ENCODE results near the gene TNF.

TNF gene

GRCh38 chr6:31609519-31610406 lies 34.4 kb downstream of the TNF start (continued):
- TF ChIP-seq YY2 (tag by site-specific recombination; IDR thresholded peaks at IDR 0.05) (peak; percentile 68), ZBTB21 (tag by site-specific recombination; IDR thresholded peaks at IDR 0.05) (peak; percentile 60; the same call in 1 of the 2 replicates), ZEB2 (tag by site-specific recombination; IDR thresholded peaks at IDR 0.05) (0 out of 2 replicates have a peak, but pooled peaks have one; percentile 11), REPIN1 (tag by site-specific recombination; IDR thresholded peaks at IDR 0.05; ENCODE audit: low read depth) (peak; percentile 61; the same call in 1 of the 2 replicates), PRDM6 (tag by site-specific recombination; IDR thresholded peaks at IDR 0.05) (peak; percentile 56), REST (tag by site-specific recombination; IDR thresholded peaks at IDR 0.05) (no peak), SALL2 (tag by site-specific recombination; IDR thresholded peaks at IDR 0.05; ENCODE audit: borderline replicate concordance) (0 out of 2 replicates have a peak, but pooled peaks have one; percentile 25), ZNF645 (tag by site-specific recombination; IDR thresholded peaks at IDR 0.05) (no peak), ZFP69B (tag by site-specific recombination; IDR thresholded peaks at IDR 0.05) (no peak), OVOL3 (tag by site-specific recombination; IDR thresholded peaks at IDR 0.05) (peak; percentile 73; the same call in 1 of the 2 replicates), ZBTB10 (tag by site-specific recombination; IDR thresholded peaks at IDR 0.05) (no peak), SP7 (tag by site-specific recombination; IDR thresholded peaks at IDR 0.05) (peak; percentile 89), ZNF449 (tag by site-specific recombination; IDR thresholded peaks at IDR 0.05) (no peak), ZNF792 (tag by site-specific recombination; IDR thresholded peaks at IDR 0.05) (no peak), ZFP37 (tag by site-specific recombination; IDR thresholded peaks at IDR 0.05) (no peak), GFI1B (tag by site-specific recombination; IDR thresholded peaks at IDR 0.05) (no peak; the same call in 1 of the 2 replicates), GLI4 (tag by site-specific recombination; IDR thresholded peaks at IDR 0.05) (no peak), ZNF398 (tag by site-specific recombination; IDR thresholded peaks at IDR 0.05) (peak; percentile 53), ZNF223 (tag by site-specific recombination; IDR thresholded peaks at IDR 0.05) (peak; percentile 66; the same call in 1 of the 2 replicates), ZSCAN30 (tag by site-specific recombination; IDR thresholded peaks at IDR 0.05) (no peak), TCF7L2 (IDR thresholded peaks at IDR 0.05; ENCODE audit: borderline replicate concordance, low read depth, low read length) (no peak), ZNF629 (tag by site-specific recombination; IDR thresholded peaks at IDR 0.05) (no peak), SP2 (tag by site-specific recombination; IDR thresholded peaks at IDR 0.05) (no peak), ZNF610 (tag by site-specific recombination; IDR thresholded peaks at IDR 0.05; ENCODE audit: borderline replicate concordance) (peak; percentile 32; the same call in 1 of the 2 replicates)
